Fibroblast of mammary gland (primary cell): Measurements from ENCODE around the gene TRIOBP.
"Not testable (repeated sequence)": the region's sequence is repeated elsewhere in the genome, so short reads cannot be mapped to it uniquely, and the experiment has no call there.

Experiments used
- DNase-seq: peaks from one replicate; pipeline ENCODE4 v3.0.0-alpha.2; 2010; ENCODE audit warnings: low read depth
- H3K4me3 ChIP-seq: 2 replicates; pipeline ENCODE4 v1.5.1; 2011; ENCODE audit warnings: low read depth, mild to moderate bottlenecking, low read length, moderate library complexity; ENCODE audit not compliant: control insufficient read depth
- CTCF ChIP-seq: conservative IDR thresholded peaks from 2 replicates; pipeline ENCODE4 v1.5.1; 2011; ENCODE audit warnings: low read depth, low read length, inconsistent platforms; ENCODE audit not compliant: control insufficient read depth, insufficient read depth

Gene TRIOBP

GRCh38 chr22:37696657-37697537, at the start of gene TRIOBP:
TRIOBP (plus strand) TSS chr22:37697048; CDS start chr22:37701366, 4,318 bp downstream.
- DNase-seq = peak; percentile 93
- TF ChIP-seq CTCF = peak; percentile 36
- peak within 1 kb of the TSS; percentile 30 for H3K4me3 ChIP-seq

- no peak for TF ChIP-seq CTCF
- no peak overlapping the region for H3K4me3 ChIP-seq
- DNase-seq = no peak
These were observed 49.5 kb upstream of the TRIOBP start for GRCh38 chr22:37647317-37647716.

GRCh38 chr22:37647928-37648327, 48.9 kb upstream of the TRIOBP start:
- no peak for TF ChIP-seq CTCF
- no peak overlapping the region for H3K4me3 ChIP-seq
- no peak for DNase-seq

- no peak overlapping the region for H3K4me3 ChIP-seq
- no peak for TF ChIP-seq CTCF
- DNase-seq = no peak
These were observed 46.2 kb upstream of the TRIOBP start for GRCh38 chr22:37650463-37651136.

- no peak for TF ChIP-seq CTCF
- H3K4me3 ChIP-seq = no peak overlapping the region
- no peak for DNase-seq
These were observed 42.1 kb upstream of the TRIOBP start for GRCh38 chr22:37654563-37655251.

GRCh38 chr22:37655252-37655563, 41.6 kb upstream of the TRIOBP start:
- DNase-seq = no peak
- no peak for TF ChIP-seq CTCF
- no peak overlapping the region for H3K4me3 ChIP-seq

GRCh38 chr22:37656583-37656982, 40.3 kb upstream of the TRIOBP start:
- H3K4me3 ChIP-seq, DNase-seq: not testable (repeated sequence)
